HG02981 (cell line): ENCODE data around the gene NFE2.
"Not testable (repeated sequence)": the region's sequence is repeated elsewhere in the genome, so short reads cannot be mapped to it uniquely, and the experiment has no call there.

Experiments used
- ATAC-seq: cut with Tn5 transposase; IDR thresholded peaks from one replicate; pipeline ENCODE4 v1.9.1; 2021; ENCODE audit warnings: mild to moderate bottlenecking, moderate library complexity; ENCODE audit not compliant: unreplicated experiment

Gene NFE2

GRCh38 chr12:54284070-54284780 is 16.6 kb downstream of the NFE2 start:
- not testable (repeated sequence) for ATAC-seq

GRCh38 chr12:54282949-54283593 is 17.7 kb downstream of the NFE2 start:
- no peak for ATAC-seq

DNA sequence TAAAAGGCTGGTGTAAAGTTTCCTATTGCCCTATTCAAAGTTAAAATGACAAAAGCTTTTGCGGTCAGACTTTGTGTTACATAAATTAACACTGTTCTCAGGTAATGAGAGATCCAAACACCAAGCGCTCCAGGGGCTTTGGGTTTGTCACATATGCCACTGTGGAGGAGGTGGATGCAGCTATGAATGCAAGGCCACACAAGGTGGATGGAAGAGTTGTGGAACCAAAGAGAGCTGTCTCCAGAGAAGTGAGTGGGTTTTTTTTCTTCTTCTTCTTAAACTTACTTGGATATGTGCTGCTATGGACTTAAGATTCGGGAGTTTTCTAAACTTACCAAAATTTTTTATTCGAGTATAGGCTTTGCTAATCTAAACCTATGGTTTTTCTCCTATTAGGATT is 19.1 kb downstream of the NFE2 start:
- ATAC-seq = not testable (repeated sequence)

- not testable (repeated sequence) for ATAC-seq
These were observed 19.6 kb downstream of the NFE2 start for GRCh38 chr12:54281261-54281638.

GRCh38 chr12:54280468-54281260 is 20.2 kb downstream of the NFE2 start, which contains the start of gene HNRNPA1:
Gene HNRNPA1, plus strand, starts transcription at chr12:54280726. Its CDS starts 82 bp downstream, at chr12:54280808.
- ATAC-seq = peak; percentile 85

DNA sequence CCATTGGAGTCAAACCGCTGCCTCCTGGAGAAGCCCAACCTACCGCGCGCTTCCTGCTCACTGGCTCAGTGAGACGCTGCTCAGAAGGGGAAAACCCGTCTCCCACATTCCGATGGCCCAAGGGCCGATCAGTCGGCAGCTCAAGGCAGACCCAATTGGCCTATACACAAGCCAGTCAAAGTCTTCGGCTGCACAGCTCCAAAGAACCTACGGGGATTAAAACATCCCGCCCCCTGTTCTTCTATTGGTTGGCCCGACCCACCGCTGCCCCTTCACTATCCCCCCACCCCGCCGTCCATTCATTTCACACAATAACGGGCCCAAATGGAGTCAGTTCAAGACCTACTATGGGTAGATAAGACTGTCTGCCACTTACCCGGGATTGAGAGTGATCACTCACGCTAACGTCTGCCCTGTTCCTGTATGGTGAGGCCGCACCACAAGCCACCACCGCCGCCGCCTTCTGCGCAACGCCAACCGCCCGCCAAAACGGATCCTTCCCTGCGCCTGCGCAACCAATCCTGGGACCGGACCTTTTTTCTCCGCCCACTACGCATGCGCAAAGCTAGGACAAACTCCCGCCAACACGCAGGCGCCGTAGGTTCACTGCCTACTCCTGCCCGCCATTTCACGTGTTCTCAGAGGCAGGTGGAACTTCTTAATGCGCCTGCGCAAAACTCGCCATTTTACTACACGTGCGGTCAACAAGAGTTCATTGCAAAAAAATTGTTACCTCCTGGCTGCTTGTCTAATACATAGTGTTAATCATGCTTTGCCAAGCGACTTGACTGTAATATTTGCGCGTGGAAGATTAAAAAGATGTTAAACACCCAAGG is 21.0 kb downstream of the NFE2 start, which contains the start of gene CBX5:
CBX5 (minus strand) TSS at position 491 of the 836 bp plus-strand sequence. CDS start 22,472 bp downstream, outside the sequence.
- peak; percentile 66 for ATAC-seq

- no peak for ATAC-seq
These were observed 21.6 kb downstream of the NFE2 start for GRCh38 chr12:54279227-54279631.

DNA sequence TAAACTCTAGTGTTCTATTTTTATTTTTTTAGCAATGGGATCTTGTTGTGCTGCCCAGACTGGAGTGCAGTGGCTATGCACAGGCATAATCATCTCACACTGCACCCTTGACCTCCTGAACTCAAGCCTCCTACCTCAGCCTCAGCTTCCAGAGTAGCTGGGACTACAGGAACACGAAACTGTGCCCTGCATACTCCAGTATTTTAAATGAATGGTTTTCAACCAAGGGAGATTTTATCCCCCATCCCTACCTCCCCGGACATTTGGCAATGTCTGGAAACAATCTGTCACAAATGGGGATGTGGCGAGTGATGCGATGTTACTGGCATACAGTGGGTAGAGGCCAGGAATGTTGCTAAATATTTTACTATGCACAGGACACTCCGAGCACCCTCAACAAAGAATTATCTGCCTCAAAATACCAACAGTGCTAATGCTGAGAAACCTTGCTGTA is 23.0 kb downstream of the NFE2 start:
- no peak for ATAC-seq

GRCh38 chr12:54276368-54276767 is 24.4 kb downstream of the NFE2 start:
- ATAC-seq = no peak

- ATAC-seq = no peak
These were observed 26.8 kb downstream of the NFE2 start for GRCh38 chr12:54273981-54274380.

DNA sequence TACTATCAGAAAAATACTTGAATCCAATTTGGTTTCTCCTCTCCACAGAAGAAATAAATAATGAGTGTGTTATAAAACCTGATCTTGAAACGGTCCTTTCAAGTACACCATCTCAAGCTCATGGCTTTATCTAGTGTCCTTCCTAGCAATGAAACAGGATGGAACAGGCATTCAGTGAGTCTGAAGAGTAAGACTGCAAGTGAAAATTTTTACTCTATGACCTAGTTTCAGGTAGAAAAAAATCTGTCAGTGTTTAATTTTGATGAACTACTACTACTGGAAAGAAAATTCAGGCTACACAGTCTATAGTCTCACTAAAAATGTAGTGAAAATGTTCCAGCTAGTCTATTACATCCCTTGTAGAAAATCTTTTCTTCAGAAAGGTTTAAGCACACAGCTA is 28.6 kb downstream of the NFE2 start:
- no peak for ATAC-seq

- no peak for ATAC-seq
These were observed 30.5 kb downstream of the NFE2 start for GRCh38 chr12:54270345-54270744.

GRCh38 chr12:54266852-54267251 is 34.0 kb downstream of the NFE2 start:
- no peak for ATAC-seq

DNA sequence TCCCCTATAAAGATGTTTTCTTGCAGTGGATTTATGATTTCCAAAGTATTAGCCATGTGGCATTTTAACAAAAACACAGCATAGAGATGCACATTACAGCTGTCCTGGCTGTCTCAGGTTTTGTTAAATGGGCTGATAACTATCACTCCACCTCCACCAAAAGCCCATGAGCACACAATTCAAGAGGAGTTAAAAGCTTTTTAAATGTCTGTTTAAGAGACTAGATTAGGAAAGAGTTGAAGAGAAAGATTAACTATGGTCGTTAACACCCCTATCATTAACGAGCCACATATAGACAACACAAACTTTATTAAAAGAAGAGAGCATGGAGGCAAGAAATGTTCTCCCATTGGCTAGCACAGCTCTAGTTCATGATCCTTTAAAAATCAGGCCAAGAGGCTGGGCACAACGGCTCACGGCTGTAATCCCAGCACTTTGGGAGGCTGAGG is 35.4 kb downstream of the NFE2 start:
- no peak for ATAC-seq

DNA sequence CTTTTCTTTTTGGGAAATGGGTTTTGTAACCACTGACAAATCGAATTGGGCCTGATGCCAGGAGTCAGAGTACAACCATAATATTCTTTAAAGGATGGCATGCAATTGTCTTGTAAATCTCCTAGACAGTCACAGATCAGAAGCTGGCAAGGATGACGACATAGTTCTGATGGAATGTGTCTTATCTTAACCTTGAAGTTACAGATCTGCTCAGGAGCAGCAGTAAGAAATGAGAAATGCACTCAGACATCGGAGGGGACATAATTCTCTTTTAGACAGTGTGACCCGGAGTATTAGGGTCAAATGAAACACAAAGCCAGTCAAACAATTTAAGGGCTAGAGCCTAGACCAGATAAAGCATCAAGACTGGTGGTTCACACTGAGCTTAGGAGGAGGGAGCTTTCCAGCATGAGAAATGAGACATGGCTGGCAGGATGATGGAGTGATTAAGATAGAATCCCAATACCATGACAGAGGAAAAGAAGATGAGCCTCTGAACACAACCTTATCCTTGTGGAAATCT is 38.4 kb downstream of the NFE2 start:
- ATAC-seq = no peak

DNA sequence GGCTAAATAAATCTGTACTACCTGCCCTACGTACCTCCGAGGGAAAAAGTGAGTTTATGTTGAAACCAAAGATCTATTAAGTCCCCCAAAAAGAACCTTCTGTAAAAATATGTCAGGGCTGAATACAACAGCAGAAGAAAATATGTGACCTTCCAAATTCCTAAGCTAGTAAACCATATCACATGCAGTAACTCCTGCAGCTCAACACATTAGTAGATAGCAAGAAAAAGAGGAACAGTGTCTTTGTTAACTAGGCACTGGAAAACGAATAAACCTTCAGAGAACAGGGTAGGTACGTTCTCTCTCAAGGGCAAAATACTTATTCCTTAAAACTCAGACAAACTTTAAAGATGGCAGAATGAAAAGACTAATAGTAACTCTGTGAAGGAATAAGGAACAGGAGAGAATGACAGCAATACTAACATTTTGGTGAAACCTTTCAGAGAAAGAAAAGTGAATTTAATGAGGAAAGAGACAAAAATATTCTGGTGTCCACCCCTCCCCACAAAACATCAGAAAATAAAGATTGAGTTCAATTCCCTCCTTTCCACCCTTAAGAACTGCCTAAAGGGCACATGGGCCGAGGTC is 38.9 kb downstream of the NFE2 start:
- ATAC-seq = no peak

DNA sequence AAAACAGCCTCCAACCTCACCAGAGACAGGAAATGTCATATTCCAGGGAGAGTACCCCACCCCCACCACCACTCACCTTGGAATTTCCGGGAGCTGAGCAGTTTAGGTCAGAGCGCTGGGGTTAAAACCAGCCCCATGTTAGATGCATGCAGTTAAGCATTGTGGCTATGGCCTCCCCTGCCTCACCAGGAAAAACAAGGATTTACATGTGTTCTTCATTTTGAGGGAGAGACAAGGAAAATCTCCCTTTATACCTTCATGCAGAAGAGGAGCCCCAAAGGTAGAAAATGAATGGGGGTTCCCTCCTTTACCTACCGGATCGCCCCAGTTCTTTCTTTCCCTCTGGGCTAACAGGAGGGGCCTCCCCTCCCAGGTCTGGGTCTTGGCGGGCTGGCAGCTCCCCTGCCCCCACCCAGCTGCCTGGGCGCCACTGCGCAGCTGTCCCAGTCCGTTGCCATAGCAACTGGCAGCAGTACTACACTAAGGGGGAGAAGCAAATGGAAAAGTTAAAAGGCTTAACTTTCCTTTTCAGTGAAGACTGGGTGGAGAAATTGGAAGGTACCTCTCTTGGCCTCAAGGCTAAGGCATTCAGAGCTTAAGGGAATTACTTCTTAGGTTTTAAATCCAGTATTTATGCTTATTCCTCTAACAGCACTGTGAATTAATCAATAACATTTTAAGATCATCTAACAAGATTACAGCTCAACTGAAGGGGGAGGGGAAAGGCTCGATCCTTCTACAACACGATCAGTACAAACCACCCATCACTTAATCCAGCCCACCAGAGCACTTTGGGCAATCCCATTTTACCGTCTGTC is 41.4 kb downstream of the NFE2 start:
- ATAC-seq = peak; percentile 88

DNA sequence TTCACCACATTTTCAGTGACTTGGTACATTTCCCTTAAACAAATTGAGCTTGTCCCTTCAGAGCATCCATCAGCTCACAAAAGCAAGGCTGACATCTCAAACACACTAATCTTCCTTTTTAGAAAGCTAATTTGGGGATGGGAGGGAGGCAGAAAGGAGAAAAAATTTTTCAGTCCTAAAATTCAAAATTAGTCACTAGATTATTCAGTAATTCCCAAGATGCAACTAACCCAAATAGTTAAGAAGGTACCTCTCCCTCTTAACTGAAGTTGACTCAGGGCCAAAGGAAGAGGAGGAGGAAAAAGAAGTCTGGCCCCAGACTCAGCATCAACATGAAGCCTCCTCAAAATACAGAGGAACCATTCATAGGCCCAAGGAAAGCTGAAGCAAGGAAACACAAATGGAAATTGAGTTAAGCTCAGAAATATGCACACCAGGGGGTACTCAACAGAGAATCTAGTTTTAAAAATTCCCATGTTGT is 42.6 kb downstream of the NFE2 start:
- ATAC-seq = no peak

DNA sequence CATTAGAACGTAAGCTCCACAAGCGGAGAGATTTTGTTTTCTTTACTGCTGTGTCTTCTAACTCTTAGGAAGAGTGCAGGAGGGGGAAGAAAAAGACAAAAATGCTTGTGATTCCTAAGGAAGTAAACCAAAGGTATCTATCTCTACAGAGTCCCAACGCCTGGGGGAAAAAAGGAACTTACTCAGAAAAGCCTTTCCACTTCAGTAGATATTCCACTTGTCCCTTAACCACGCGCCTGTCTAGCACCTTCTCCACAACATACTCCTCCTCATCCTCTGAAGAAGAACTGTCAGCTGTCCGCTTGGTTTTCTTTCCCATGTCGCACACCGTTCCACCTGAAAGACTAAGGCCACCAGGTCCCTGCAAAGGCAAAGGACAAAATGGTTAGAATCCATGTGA is 43.5 kb downstream of the NFE2 start:
- no peak for ATAC-seq
